DMS53 treated with DMSO at 0.1 percent for 48 hours (cell line): ENCODE measurements around the gene MUC4.
"Not testable (repeated sequence)": the region's sequence is repeated elsewhere in the genome, so short reads cannot be mapped to it uniquely, and the experiment has no call there.

Experiments used
- DNase-seq: peaks from one replicate; lab custom pipeline; 2025; ENCODE audit not compliant: unreplicated experiment; lab: John Stamatoyannopoulos, UW

The MUC4 gene

DNA sequence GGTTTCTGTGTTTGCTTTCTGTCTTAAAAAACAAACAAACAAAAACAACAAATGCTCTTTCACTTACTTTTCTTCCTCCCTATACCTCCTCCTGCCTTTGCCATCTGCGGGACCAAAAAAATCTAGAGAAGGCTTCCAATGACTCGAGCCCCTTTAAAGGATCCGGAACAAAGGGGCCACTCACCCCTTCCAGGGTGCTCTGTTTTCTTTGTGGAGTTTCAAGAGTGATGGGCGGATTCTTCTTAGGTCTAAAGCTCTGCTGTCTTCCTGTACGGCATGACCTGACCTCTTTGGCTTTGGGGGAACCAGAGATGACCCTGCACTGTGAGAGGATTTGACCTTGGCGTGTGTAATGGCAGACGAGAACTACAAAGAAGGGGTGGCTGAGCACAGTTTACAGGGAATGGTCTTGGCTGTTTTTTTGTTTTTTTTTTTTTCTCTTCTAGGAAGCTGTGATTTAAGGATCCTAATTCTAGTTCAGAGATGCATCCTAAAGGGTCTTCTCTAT, 93.2 kb downstream of the MUC4 start:
- DNase-seq, result no peak

- no peak for DNase-seq
Measured at GRCh38 chr3:195717852-195718476, 93.8 kb downstream of the MUC4 start.

DNA sequence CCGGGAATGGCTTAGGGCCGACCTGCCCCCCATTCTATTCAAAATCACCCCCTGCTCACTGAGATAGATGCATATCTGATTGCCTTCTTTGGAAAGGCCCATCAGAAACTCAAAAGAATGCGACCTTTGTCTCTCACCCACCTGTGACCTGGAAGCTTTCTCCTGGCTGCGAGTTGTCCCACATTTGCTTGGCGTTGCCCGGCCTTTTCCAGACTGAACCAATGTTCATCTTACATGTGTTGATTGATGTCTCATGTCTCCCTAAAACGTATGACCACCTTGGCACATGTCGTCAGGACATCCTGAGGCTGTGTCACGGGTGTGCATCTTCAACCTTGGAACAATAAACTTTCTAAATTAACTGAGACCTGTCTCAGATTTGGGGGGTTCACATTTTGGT, 94.3 kb downstream of the MUC4 start:
- DNase-seq, result no peak

DNA sequence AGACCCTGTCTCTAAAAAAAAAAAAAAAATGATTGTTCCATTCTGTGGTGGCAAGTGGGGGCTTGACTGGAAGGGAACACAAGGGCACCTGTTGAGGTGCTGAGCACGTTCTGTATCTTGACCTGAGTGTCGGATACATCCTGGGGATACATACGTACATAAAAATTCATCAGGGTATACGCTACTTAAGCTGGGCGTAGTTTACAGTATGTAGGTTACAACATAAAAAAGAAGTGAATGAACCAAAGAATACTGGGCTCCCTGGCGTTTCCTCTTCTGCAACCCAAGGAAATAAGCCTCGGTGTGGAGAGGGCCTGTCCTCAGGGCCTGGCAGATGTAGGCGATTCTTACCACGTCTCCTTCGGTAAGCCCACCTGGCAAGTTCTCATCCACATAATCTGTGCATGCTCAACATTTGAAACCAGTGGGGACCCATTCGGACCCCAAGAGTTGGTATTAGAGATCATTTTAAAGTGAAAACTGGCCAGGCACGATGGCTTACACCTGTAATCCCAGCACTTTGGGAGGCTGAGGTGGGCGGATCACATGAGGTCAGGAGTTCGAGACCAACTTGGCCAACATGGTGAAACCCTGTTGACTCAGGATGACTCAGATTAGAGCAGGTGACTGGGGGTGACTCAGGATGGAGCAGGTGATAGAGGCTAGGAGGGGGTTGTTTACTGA, 96.0 kb downstream of the MUC4 start:
- DNase-seq, result no peak

DNA sequence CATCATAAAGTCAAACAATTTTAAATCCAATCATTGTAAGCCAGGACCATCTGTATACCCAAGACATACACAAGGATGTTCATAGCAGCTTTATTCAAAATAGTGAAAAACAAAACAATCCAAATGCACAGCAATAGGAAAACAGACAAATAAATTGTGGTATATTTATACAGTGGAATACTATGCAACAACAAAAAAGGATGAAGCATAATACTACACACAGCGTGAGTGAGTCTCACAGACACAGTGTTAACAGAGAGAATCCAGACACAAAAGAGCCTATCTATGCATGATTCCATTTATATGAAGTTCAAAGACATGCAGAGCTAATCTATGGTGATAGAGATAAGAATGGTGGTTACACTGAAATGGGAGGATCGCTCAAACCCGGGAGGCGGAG, 96.6 kb downstream of the MUC4 start:
- DNase-seq, result no peak

GRCh38 chr3:195714380-195715011, 97.2 kb downstream of the MUC4 start:
- no peak for DNase-seq

DNA sequence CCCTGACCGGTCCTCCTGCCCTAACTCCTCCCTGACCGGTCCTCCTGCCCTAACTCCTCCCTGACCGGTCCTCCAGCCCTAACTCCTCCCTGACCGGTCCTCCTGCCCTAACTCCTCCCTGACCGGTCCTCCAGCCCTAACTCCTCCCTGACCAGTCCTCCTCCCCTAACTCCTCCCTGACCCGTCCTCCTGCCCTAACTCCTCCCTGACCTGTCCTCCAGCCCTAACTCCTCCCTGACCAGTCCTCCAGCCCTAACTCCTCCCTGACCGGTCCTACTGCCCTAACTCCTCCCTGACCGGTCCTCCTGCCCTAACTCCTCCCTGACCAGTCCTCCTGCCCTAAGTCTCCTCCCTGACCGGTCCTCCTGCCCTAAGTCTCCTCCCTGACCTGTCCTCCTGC, 98.6 kb downstream of the MUC4 start:
- DNase-seq, result not testable (repeated sequence)

GRCh38 chr3:195712535-195712910, 99.2 kb downstream of the MUC4 start:
- not testable (repeated sequence) for DNase-seq

DNA sequence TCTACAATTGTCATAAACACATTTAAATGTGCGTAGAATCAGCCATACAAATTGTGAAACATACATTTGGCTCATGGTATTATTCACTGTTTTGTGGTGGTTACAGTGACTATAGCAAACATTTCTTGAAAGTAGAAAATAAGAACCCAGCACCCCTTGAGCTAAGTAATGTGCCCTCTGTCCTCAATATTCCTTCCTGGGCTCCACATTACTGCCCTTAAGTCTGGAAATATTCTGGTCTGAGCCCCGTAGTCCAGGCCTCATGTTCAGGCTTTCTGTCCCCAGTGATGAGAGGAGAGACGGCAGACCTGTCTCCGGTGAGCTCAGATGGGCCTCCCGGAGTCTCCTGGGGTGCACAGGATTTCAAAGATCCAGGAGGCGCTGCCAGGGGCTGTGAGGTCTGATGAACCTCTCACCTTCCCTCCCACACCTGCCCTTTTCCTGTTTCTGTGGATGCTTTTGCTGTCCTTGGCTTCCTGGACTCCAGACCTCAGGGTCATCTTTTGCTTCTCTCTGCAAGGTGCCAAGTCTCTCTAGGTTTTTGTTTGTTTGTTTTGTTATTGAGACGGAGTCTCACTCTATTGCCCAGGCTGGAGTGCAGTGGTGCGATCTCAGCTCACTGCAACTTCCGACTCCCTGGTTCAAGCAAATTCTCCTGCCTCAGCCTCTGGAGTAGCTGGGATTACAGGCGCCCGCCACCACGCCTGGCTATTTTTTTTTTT, 99.8 kb downstream of the MUC4 start:
- DNase-seq, result no peak

DNA sequence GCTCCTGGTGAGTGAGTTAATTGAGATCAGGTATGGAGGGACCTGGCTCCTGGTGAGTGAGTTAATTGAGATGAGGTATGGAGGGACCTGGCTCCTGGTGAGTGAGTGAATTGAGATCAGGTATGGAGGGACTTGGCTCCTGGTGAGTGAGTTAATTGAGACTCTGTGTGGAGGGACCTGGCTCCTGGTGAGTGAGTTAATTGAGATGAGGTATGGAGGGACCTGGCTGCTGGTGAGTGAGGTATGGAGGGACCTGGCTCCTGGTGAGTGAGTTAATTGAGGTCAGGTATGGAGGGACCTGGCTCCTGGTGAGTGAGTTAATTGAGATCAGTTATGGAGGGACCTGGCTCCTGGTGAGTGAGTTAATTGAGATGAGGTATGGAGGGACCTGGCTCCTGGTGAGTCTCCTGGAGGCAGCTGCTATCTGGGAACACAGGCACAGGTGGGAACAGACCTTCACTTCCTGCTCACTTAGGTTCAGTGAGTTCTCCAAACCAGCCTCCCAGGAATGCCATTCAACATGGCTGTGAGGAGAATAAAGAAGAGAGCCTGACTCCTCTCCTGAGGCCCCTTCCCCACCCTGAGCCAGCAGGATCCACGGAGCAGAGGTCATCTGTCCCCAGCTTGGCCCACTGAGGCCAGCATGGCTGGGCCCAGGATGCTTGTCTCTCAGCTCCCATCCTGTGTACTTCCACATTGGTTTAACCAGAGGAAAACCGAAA, 100.5 kb downstream of the MUC4 start:
- DNase-seq, result not testable (repeated sequence)

DNA sequence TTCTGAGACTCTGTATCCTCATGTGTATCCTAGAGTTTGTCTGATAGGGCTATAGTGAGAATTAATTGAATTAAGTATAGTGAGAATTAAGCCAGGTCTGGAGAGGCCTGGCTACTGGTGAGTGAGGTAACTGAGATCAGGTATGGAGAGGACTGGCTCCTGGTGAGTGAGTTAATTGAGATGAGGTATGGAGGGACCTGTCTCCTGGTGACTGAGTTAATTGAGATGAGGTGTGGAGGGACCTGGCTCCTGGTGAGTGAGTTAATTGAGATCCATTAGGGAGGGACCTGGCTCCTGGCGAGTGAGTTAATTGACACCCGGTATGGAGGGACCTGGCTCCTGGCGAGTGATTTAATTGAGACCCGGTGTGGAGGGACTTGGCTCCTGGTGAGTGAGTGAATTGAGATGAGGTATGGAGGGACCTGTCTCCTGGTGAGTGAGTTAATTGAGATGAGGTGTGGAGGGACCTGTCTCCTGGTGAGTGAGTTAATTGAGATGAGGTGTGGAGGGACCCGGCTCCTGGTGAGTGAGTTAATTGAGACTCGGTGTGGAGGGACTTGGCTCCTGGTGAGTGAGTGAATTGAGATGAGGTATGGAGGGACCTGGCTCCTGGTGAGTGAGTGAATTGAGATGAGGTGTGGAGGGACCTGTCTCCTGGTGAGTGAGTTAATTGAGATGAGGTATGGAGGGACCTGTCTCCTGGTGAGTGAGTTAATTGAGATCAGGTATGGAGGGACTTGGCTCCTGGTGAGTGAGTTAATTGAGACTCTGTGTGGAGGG, 101.4 kb downstream of the MUC4 start:
- not testable (repeated sequence) for DNase-seq

GRCh38 chr3:195709676-195710085, 102.0 kb downstream of the MUC4 start:
- no peak for DNase-seq

GRCh38 chr3:195708626-195709481, 102.9 kb downstream of the MUC4 start:
- DNase-seq, result no peak

GRCh38 chr3:195708061-195708460, 103.7 kb downstream of the MUC4 start:
- DNase-seq, result no peak

DNA sequence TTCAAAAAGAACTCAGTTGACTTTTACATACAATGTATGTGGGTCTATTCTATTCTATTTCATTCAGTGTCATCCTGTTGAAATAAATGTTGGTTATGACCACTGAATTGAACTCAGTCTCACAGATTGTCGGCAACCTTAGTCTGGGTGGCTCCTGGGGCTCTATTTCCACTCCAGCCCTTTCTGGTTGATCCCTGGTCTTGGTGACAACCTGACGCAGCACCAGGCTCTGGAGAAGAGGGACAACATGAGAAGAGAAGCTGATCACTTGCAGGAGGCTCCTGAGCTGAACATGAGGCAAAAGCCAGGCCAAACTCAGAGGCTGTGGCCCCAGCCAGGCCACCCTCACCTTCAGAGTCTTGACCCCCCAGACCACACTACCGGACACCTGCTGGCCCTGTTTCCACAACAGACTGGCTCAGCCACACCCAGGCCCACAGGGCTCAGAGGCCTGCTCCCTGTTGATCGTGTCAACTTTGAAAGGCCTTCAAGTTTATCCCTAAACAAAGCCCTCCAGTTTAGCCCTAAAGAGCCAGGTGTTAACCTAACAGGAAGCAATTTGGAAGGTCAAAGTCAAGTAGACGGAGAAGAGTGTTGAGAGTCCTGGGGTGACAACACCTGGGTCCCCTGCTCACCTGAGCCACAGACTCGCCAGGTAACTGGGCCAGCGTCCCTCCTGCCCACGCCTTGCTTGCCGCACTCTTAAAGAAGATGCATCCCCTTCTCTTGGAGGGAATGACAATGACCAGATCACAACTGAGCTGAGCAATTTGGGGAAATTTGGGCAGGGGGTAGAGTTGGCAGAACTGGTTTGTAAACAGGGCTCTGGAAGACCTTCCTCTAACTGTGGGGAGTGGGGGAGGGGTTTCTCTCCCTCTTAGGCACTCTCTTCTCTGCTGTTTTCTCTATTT, 106.4 kb downstream of the MUC4 start:
- DNase-seq, result no peak

DNA sequence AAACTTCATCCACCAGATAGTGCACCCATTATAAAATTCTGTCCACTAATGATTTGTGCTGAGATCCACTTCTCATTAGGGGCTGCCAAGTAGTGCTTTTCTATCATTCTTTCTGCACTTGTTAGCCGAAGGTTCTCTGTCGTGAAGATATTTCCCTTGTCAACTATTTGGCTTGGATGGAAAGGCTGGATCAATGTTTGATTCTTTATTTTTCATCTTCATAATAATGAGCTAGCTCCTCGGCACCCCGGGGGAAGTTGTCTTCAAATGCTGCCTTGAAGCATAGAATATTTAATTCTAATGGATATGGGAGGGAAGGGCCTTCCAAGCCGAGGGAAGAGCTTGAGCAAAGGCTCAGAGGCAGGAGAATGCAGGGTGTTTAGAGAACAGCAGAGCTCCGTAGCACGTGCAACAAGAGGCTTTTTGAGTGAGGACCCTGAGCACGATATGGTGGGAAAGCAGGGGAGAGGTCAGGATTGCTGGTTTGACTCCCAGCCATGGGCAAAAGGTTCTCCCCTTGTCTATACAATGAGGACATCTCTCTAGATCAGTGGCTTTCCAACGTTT, 107.2 kb downstream of the MUC4 start:
- no peak for DNase-seq

DNA sequence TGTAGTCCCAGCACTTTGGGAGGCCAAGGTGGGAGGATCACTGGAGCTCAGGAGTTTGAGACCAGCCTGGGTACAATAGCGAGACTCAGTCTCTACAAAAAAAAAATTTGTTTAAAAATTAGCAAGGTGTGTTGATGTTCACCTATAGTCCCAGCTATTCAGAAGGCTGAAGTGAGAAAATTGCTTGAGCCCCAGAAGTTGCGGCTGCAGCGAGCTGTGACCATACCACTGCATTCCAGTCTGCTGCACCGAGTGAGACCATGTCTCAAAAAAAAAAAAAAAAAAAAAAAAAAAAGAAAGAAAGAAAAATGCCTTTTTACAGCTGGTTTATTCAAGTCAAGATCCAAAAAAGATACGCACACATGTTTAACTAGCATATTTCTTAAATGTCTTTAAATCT, 108.0 kb downstream of the MUC4 start:
- no peak for DNase-seq
